ENCODE results near the gene SGSM2.
"Not testable (repeated sequence)": the region's sequence is repeated elsewhere in the genome, so short reads cannot be mapped to it uniquely, and the experiment has no call there.

DNA sequence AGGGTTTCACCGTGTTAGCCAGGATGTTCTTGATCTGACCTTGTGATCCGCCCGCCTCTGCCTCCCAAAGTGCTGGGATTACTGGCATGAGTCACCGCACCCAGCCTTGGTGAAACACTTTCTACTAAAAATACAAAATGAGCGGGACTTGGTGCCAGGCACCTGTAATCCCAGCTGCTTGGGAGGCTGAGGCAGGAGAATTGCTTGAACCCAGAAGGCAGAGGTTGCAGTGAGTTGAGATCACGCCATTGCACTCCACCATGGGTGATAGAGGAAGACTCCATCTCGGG is 20.4 kb upstream of the SGSM2 start:
- TF ChIP-seq, protein P1, sequence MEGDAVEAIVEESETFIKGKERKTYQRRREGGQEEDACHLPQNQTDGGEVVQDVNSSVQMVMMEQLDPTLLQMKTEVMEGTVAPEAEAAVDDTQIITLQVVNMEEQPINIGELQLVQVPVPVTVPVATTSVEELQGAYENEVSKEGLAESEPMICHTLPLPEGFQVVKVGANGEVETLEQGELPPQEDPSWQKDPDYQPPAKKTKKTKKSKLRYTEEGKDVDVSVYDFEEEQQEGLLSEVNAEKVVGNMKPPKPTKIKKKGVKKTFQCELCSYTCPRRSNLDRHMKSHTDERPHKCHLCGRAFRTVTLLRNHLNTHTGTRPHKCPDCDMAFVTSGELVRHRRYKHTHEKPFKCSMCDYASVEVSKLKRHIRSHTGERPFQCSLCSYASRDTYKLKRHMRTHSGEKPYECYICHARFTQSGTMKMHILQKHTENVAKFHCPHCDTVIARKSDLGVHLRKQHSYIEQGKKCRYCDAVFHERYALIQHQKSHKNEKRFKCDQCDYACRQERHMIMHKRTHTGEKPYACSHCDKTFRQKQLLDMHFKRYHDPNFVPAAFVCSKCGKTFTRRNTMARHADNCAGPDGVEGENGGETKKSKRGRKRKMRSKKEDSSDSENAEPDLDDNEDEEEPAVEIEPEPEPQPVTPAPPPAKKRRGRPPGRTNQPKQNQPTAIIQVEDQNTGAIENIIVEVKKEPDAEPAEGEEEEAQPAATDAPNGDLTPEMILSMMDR (IDR thresholded peaks at IDR 0.05; ENCODE audit: low read depth, low read length, poor library complexity, severe bottlenecking), result not testable (repeated sequence)
- not testable (repeated sequence) for TF ChIP-seq EZH2phosphoT487 (IDR thresholded peaks at IDR 0.05; ENCODE audit: borderline replicate concordance, low read length)
